Prostate gland (tissue), 2 donors: Measurements from ENCODE around the gene LMAN2L. TPM values are rescaled to one million over a fixed set of nuclear protein-coding genes. Genes with fewer than 3 reads are reported as not detected.

Experiments used
- DNase-seq: peaks from one replicate; pipeline ENCODE4 v3.0.0-alpha.2; 2019; ENCODE audit warnings: low spot score
- H3K27ac ChIP-seq, 2 donors: fragments of 200-600 bp; sonication (generic); 2 replicates each; pipeline ENCODE4 v1.5.1; 2017 to 2019
- H3K27me3 ChIP-seq: fragments of 200-600 bp; sonication (generic); replicated peaks from 2 replicates; pipeline ENCODE4 v1.5.1; 2019; ENCODE audit not compliant: insufficient read depth
- H3K36me3 ChIP-seq, 2 donors: fragments of 200-600 bp; sonication (generic); 1 replicate in 1 of 2; 2 replicates in 1 of 2; pipeline versions ENCODE4 v1.5.1 to v1.8.1; 2017 to 2019
- H3K4me1 ChIP-seq: fragments of 200-600 bp; sonication (generic); replicated peaks from 2 replicates; pipeline ENCODE4 v1.5.1; 2019
- H3K4me3 ChIP-seq, 2 donors: fragments of 200-600 bp; sonication (generic); 2 replicates each; pipeline ENCODE4 v1.5.1; 2017 to 2019
- H3K9me3 ChIP-seq: fragments of 200-600 bp; sonication (generic); 2 replicates; pipeline ENCODE4 v1.5.1; 2017
- POLR2A ChIP-seq: fragments of 450-650 bp; IDR thresholded peaks from one replicate; pipeline ENCODE4 v1.6.1; 2016; ENCODE audit warnings: antibody characterized with exemption, mild to moderate bottlenecking
- POLR2AphosphoS5 ChIP-seq: sonication (generic); formaldehyde crosslinking; IDR thresholded peaks from one replicate; pipeline ENCODE4 v1.6.1; 2017; ENCODE audit warnings: antibody characterized with exemption
- WGBS: methylation state at CpG from one replicate; pipeline ENCODE4 v1.1.5; 2018; 5-methylcytosine and 5-hydroxymethylcytosine counted together
- intact Hi-C: fragments of 100-400 bp; cut with DNase I; formaldehyde crosslinking; loops from one replicate; pipeline ENCODE4 v1.14.2; 2022
- total RNA-seq, 2 donors: library from RNA; depleted of rRNA; stranded (reverse); fragments of >200 nt; gene quantifications; one replicate each; pipeline ENCODE4 v1.1.0, GENCODE V29; 2016
- TF ChIP-seq, protein P1 (sequence below), 4 experiments: fragments of 200-600 bp in 2 of 4; fragments of 450-650 bp in 2 of 4; sonication (generic) in 2 of 4; IDR thresholded peaks; 1 replicate in 3 of 4; 2 replicates in 1 of 4; pipeline ENCODE4 v1.5.1; 2016 to 2019; ENCODE audit warnings: antibody characterized with exemption in 4 of 4, mild to moderate bottlenecking in 2 of 4, moderate library complexity in 2 of 4

LMAN2L gene
- total RNA-seq, 2 donors from 2014 or later = 26.1 to 26.8 TPM

DNA sequence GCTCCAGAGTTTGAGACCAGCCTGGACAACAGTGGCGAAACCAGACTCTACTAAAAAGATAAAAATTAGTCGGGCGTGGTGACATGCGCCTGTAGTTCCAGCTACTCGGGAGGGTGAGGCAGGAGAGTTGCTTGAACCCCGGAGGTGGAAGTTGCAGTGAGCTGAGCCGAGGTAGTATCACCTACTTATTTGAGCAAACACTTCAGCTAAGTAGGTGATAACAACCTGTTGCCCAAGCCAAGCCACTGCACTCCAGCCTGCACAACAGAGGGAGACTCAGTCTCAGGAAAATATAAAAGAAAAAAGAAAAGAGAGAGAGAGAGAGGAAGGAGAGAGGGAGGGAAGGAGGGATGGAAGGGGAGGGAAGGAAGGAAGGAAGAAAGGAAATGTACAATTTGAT is 76.0 kb downstream of the LMAN2L start:
- Histone ChIP-seq H3K9me3 (no peaks in the 10 kb centered on the region), H3K4me1 (no peaks in the 10 kb centered on the region), H3K27ac (no peak overlapping the region), H3K27me3 (no peaks in the 10 kb centered on the region), H3K36me3 (no peaks in the 10 kb centered on the region), H3K4me3 (no peak overlapping the region)
- TF ChIP-seq POLR2AphosphoS5 (no peak), POLR2A (no peak)
- TF ChIP-seq, protein P1, sequence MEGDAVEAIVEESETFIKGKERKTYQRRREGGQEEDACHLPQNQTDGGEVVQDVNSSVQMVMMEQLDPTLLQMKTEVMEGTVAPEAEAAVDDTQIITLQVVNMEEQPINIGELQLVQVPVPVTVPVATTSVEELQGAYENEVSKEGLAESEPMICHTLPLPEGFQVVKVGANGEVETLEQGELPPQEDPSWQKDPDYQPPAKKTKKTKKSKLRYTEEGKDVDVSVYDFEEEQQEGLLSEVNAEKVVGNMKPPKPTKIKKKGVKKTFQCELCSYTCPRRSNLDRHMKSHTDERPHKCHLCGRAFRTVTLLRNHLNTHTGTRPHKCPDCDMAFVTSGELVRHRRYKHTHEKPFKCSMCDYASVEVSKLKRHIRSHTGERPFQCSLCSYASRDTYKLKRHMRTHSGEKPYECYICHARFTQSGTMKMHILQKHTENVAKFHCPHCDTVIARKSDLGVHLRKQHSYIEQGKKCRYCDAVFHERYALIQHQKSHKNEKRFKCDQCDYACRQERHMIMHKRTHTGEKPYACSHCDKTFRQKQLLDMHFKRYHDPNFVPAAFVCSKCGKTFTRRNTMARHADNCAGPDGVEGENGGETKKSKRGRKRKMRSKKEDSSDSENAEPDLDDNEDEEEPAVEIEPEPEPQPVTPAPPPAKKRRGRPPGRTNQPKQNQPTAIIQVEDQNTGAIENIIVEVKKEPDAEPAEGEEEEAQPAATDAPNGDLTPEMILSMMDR (IDR thresholded peaks at IDR 0.05) = no peak
- no peak for DNase-seq
- 79% methylated on average over 7 of the region's 7 CpGs for WGBS
- intact Hi-C loops = loop anchor here (2.0 kb wide), 1 partner anchor 25 kb away; the partner anchor contains the start of gene KANSL3

DNA sequence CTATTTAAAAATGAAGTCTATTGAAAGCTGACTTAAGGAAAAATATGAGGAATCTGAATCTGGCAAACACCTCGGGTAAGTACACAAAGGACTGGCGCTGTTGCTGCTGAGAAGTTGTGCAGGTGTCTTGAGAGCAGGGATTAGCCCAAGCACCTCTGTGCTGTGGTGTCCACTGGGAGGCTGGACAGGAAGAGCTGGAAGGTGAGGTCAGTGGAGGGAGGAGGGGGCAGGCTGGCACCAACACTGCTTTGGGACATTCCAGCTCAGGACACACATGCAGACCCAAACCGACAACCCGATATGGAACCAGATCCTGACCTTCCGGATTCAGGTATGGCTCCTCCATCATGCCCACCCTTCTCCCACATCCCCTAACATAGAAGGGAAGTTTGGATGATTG is 76.7 kb downstream of the LMAN2L start:
- Histone ChIP-seq H3K27me3 (no peaks in the 10 kb centered on the region), H3K4me3 (no peak overlapping the region), H3K27ac (no peak overlapping the region), H3K36me3 (no peaks in the 10 kb centered on the region), H3K4me1 (no peaks in the 10 kb centered on the region), H3K9me3 (no peaks in the 10 kb centered on the region)
- intact Hi-C loops = no loop called here
- DNase-seq = no peak
- 61% methylated on average over 5 of the region's 5 CpGs for WGBS
- TF ChIP-seq, protein P1 (IDR thresholded peaks at IDR 0.05) = no peak
- TF ChIP-seq POLR2A = no peak
- no peak for TF ChIP-seq POLR2AphosphoS5

DNA sequence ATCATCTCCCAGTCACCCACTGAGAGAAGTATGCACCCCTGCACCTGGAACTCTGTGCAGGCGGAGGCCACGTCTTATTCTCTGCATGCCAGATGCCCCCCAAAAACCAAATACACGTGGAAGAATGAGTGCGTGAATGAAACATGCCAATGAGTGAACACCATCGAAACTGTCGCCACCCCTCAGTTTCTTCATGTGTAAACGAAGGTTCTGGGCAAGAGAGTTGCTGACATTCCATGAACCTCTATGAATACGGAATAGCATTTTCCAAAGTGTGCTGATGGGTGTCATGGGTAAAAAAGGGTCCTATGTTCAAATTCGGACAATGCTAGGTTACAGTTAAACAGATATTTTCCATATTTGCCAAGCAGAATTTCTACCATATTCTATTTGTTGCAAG is 77.5 kb downstream of the LMAN2L start:
- Histone ChIP-seq H3K36me3 (no peaks in the 10 kb centered on the region), H3K27me3 (no peaks in the 10 kb centered on the region), H3K27ac (no peak overlapping the region), H3K4me3 (no peak overlapping the region), H3K4me1 (no peaks in the 10 kb centered on the region), H3K9me3 (no peaks in the 10 kb centered on the region)
- TF ChIP-seq, protein P1 (IDR thresholded peaks at IDR 0.05) = no peak
- TF ChIP-seq POLR2A = no peak
- TF ChIP-seq POLR2AphosphoS5 = no peak
- WGBS = 94% methylated on average over 9 of the region's 9 CpGs
- intact Hi-C loops = no loop called here
- no peak for DNase-seq

DNA sequence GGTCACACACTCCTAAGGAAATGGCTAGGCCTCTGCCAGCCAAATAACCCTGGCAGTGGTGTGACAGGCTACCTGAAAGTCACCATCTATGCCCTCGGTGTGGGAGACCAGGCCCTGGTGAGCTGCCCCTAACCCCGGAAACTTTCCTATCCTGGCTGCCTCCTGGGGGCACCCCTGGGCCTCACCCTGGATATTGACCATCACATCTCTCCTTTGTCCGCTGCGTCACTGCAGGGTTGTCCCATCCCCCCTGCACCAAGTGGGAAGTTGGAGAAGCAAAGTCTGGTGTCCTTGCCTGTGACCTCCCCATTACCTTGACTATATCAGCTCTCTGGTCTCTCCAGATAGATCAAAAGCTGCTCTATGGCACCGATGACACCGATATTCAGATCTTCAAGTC is 78.5 kb downstream of the LMAN2L start:
- Histone ChIP-seq H3K27ac (no peak overlapping the region), H3K36me3 (no peaks in the 10 kb centered on the region), H3K4me1 (no peaks in the 10 kb centered on the region), H3K27me3 (no peaks in the 10 kb centered on the region), H3K4me3 (no peak overlapping the region), H3K9me3 (no peaks in the 10 kb centered on the region)
- WGBS = 92% methylated on average over 6 of the region's 6 CpGs
- TF ChIP-seq POLR2AphosphoS5 = no peak
- TF ChIP-seq POLR2A = no peak
- TF ChIP-seq, protein P1 (IDR thresholded peaks at IDR 0.05) = no peak
- DNase-seq = no peak
- intact Hi-C loops = no loop called here

DNA sequence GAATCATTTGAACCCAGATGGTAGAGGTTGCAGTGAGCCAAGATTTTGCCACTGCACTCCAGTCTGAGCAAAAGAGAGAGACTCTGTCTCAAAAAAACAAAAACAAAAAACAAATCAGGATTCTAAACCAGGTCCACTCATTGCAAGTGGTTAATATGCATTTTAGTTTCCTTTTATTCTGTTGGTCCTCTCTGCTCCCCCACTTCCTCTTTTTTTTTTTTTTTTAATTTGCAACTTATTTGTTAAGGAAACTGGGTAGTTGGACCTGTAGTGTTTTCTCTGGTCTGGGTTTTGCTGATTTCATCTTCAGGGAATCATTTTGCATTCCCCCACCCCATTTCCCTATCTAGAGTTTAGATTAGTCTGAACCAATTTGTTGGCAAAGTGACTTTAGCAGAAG is 83.3 kb downstream of the LMAN2L start:
- intact Hi-C loops = no loop called here
- no peaks in the 10 kb centered on the region for H3K9me3 ChIP-seq
- H3K4me3 ChIP-seq = no peak overlapping the region
- H3K4me1 ChIP-seq = no peaks in the 10 kb centered on the region
- no peak for TF ChIP-seq POLR2A
- no peak for DNase-seq
- H3K27me3 ChIP-seq = no peaks in the 10 kb centered on the region
- H3K36me3 ChIP-seq = no peaks in the 10 kb centered on the region
- H3K27ac ChIP-seq = no peak overlapping the region

Other genes starting within 250 kb of the LMAN2L start
- 10 to 100 TPM in 1 of 2 donors, 1 to 10 TPM in 1; 8.9 to 28.9 TPM for gene NEURL3, start 234.7 kb downstream of the LMAN2L start, total RNA-seq
- gene ARID5A, start 203.3 kb downstream of the LMAN2L start, total RNA-seq = 10 to 100 TPM; 23.0 to 54.6 TPM
- gene KANSL3, start 101.8 kb downstream of the LMAN2L start, total RNA-seq = 10 to 100 TPM; 41.3 to 70.0 TPM
- 1 to 10 TPM in 1 of 2 donors, under 1 TPM in 1; 0.59 to 2.3 TPM for gene FER1L5, start 97.3 kb downstream of the LMAN2L start, total RNA-seq
- gene CNNM4, start 20.8 kb upstream of the LMAN2L start, total RNA-seq = 10 to 100 TPM in 1 of 2 donors, 1 to 10 TPM in 1; 9.2 to 13.9 TPM
- 10 to 100 TPM; 29.7 to 29.8 TPM for gene CNNM3, start 76.2 kb upstream of the LMAN2L start, total RNA-seq
- 10 to 100 TPM; 11.4 to 15.2 TPM for gene ANKRD23, start 104.0 kb upstream of the LMAN2L start, total RNA-seq
- gene ANKRD39, start 118.0 kb upstream of the LMAN2L start, total RNA-seq = 10 to 100 TPM; 21.2 to 38.7 TPM
- gene SEMA4C, start 130.0 kb upstream of the LMAN2L start, total RNA-seq = 10 to 100 TPM; 35.8 to 45.9 TPM
- gene FAM178B, start 246.5 kb upstream of the LMAN2L start, total RNA-seq = 10 to 100 TPM in 1 of 2 donors, not detected in 1; 13.9 TPM